GM23248 (cell line): Measurements from ENCODE around the gene DDIAS. TPM values are rescaled to one million over a fixed set of nuclear protein-coding genes. Genes with fewer than 3 reads are reported as not detected.
"Not testable (repeated sequence)": the region's sequence is repeated elsewhere in the genome, so short reads cannot be mapped to it uniquely, and the experiment has no call there.

Experiments
- DNase-seq: peaks from one replicate; pipeline ENCODE4 v3.0.0-alpha.2; 2015
- H2AFZ ChIP-seq: fragments of 200-600 bp; sonication (generic); 2 replicates; pipeline ENCODE4 v1.6.1; 2016; ENCODE audit warnings: antibody characterized with exemption
- H3F3A ChIP-seq: fragments of 200-600 bp; sonication (generic); 2 replicates; pipeline ENCODE4 v1.6.1; 2016; ENCODE audit warnings: mild to moderate bottlenecking, antibody characterized with exemption, mixed run types; ENCODE audit not compliant: insufficient read depth
- H3K27ac ChIP-seq: fragments of 200-600 bp; sonication (generic); 2 replicates; pipeline ENCODE4 v1.5.1; 2016; ENCODE audit warnings: mild to moderate bottlenecking
- H3K27me3 ChIP-seq: fragments of 200-600 bp; sonication (generic); replicated peaks from 2 replicates; pipeline ENCODE4 v1.6.1; 2016; ENCODE audit warnings: mild to moderate bottlenecking; ENCODE audit not compliant: insufficient read depth
- H3K36me3 ChIP-seq: fragments of 200-600 bp; sonication (generic); 2 replicates; pipeline ENCODE4 v1.6.1; 2016; ENCODE audit warnings: low read depth, mild to moderate bottlenecking
- H3K4me1 ChIP-seq: fragments of 200-600 bp; sonication (generic); 2 replicates; pipeline ENCODE4 v1.6.1; 2016; ENCODE audit warnings: mild to moderate bottlenecking; ENCODE audit not compliant: insufficient read depth
- H3K4me2 ChIP-seq: fragments of 200-600 bp; sonication (generic); one replicate; pipeline ENCODE4 v1.6.1; 2016; ENCODE audit warnings: mild to moderate bottlenecking; ENCODE audit not compliant: unreplicated experiment
- H3K4me3 ChIP-seq: fragments of 200-600 bp; sonication (generic); 2 replicates; pipeline ENCODE4 v1.5.1; 2016; ENCODE audit warnings: mild to moderate bottlenecking
- H3K79me2 ChIP-seq: fragments of 200-600 bp; sonication (generic); 2 replicates; pipeline ENCODE4 v1.6.1; 2016; ENCODE audit warnings: mild to moderate bottlenecking; ENCODE audit not compliant: insufficient read depth
- H3K9ac ChIP-seq: fragments of 200-600 bp; sonication (generic); 2 replicates; pipeline ENCODE4 v1.6.1; 2016; ENCODE audit warnings: mild to moderate bottlenecking
- H3K9me2 ChIP-seq: fragments of 200-600 bp; sonication (generic); 2 replicates; pipeline ENCODE4 v1.6.1; 2016; ENCODE audit warnings: mixed run types, mild to moderate bottlenecking, moderate library complexity; ENCODE audit not compliant: insufficient read depth
- H3K9me3 ChIP-seq: fragments of 200-600 bp; sonication (generic); one replicate; pipeline ENCODE4 v1.6.1; 2017; ENCODE audit warnings: low read depth
- H4K20me1 ChIP-seq: fragments of 200-600 bp; sonication (generic); 2 replicates; pipeline ENCODE4 v1.6.0; 2016; ENCODE audit not compliant: insufficient read depth
- EZH2 ChIP-seq: fragments of 200-600 bp; sonication (generic); IDR thresholded peaks from 2 replicates; pipeline ENCODE4 v1.6.1; 2018; ENCODE audit warnings: antibody characterized with exemption, mild to moderate bottlenecking; ENCODE audit not compliant: insufficient read depth, poor library complexity, severe bottlenecking
- EZH2phosphoT487 ChIP-seq: fragments of 200-600 bp; sonication (generic); IDR thresholded peaks from 2 replicates; pipeline ENCODE4 v1.6.1; 2018; ENCODE audit warnings: antibody characterized with exemption, moderate library complexity, mild to moderate bottlenecking, low read depth; ENCODE audit not compliant: insufficient read depth
- WGBS, 2 experiments: methylation state at CpG; one replicate each; pipeline ENCODE4 v1.1.6; 2015 to 2017; ENCODE audit warnings: low lambda C conversion rate in 2 of 2, low coverage in 1 of 2; ENCODE audit errors: missing lambda C conversion rate in 2 of 2; 5-methylcytosine and 5-hydroxymethylcytosine counted together
- in situ Hi-C: fragments of 300-500 bp; cut with MboI; formaldehyde crosslinking; loops from 2 replicates; pipeline ENCODE4 v1.15.0; 2020
- polyA plus RNA-seq: library from polyadenylated mRNA; unstranded; fragments of >200 nt; fragmentation: Nextera tagmentation; extraction: Ambion mirVana; gene quantifications from 2 replicates; pipeline ENCODE4 v1.2.1, GENCODE V29; 2016
- total RNA-seq: library from RNA; depleted of rRNA; stranded (reverse); fragments of >200 nt; shearing (Covaris generic); gene quantifications from 2 replicates; pipeline ENCODE4 v1.2.3, GENCODE V29; 2014

DDIAS gene
- total and polyA plus RNA-seq, 2 experiments from 2014 or later: 5.0 to 5.4 TPM

GRCh38 chr11:82949352-82949751 lies 47.8 kb downstream of the DDIAS start:
- no peak for DNase-seq
- Histone ChIP-seq H2AFZ (no peak overlapping the region), H3K9me3 (no peaks in the 10 kb centered on the region), H3K4me2 (no peak overlapping the region), H3K4me1 (no peaks in the 10 kb centered on the region), H3F3A (no peaks in the 10 kb centered on the region), H3K27me3 (no peaks in the 10 kb centered on the region), H3K4me3 (no peak overlapping the region), H3K9ac (no peak overlapping the region), H4K20me1 (no peaks in the 10 kb centered on the region), H3K27ac (no peak overlapping the region), H3K79me2 (no peaks in the 10 kb centered on the region), H3K36me3 (no peaks in the 10 kb centered on the region), H3K9me2 (no peaks in the 10 kb centered on the region)
- in situ Hi-C loops: no loop called here
- TF ChIP-seq EZH2phosphoT487 (no peak), EZH2 (no peak)

- in situ Hi-C loops, H3K9ac ChIP-seq, H4K20me1 ChIP-seq, H3K4me3 ChIP-seq, H3K27me3 ChIP-seq, DNase-seq, H3K79me2 ChIP-seq, H2AFZ ChIP-seq, H3K36me3 ChIP-seq, H3K4me2 ChIP-seq, H3K4me1 ChIP-seq, H3K9me3 ChIP-seq, H3F3A ChIP-seq, H3K27ac ChIP-seq, H3K9me2 ChIP-seq: not testable (repeated sequence)
- 48 to 77% methylated on average over 2 of the region's 2 CpGs for WGBS, 2 experiments
Observed at GRCh38 chr11:82950502-82950901, 49.0 kb downstream of the DDIAS start.

GRCh38 chr11:82955736-82956453 lies 54.4 kb downstream of the DDIAS start:
- DNase-seq, H3K9ac ChIP-seq, H3K4me2 ChIP-seq, H3K36me3 ChIP-seq, H3F3A ChIP-seq, H3K9me2 ChIP-seq, H3K9me3 ChIP-seq, H3K27ac ChIP-seq, in situ Hi-C loops, H4K20me1 ChIP-seq, H3K4me3 ChIP-seq, H3K4me1 ChIP-seq, H3K27me3 ChIP-seq, H3K79me2 ChIP-seq: not testable (repeated sequence)
- 45 to 49% methylated on average over 9 of the region's 9 CpGs for WGBS, 2 experiments
- H2AFZ ChIP-seq: peak overlapping the region; percentile 45; the same call in 1 of the 2 replicates

GRCh38 chr11:82959987-82960778 lies 58.6 kb downstream of the DDIAS start:
- TF ChIP-seq EZH2: no peak
- no peak for TF ChIP-seq EZH2phosphoT487
- Histone ChIP-seq H3K27me3 (no peaks in the 10 kb centered on the region), H2AFZ (no peak overlapping the region), H3K79me2 (no peaks in the 10 kb centered on the region), H3F3A (no peaks in the 10 kb centered on the region), H3K27ac (no peak overlapping the region), H3K9me2 (no peaks in the 10 kb centered on the region), H3K4me2 (no peak overlapping the region), H3K9ac (no peak overlapping the region), H3K9me3 (no peaks in the 10 kb centered on the region), H4K20me1 (no peaks in the 10 kb centered on the region), H3K4me3 (no peak overlapping the region), H3K4me1 (no peaks in the 10 kb centered on the region), H3K36me3 (no peaks in the 10 kb centered on the region)
- DNase-seq: no peak
- in situ Hi-C loops: no loop called here
- 74 to 77% methylated on average over 5 of the region's 5 CpGs for WGBS, 2 experiments

- Histone ChIP-seq H3K27ac (no peak overlapping the region), H3K27me3 (no peaks in the 10 kb centered on the region), H3K9ac (no peak overlapping the region), H3K9me3 (no peaks in the 10 kb centered on the region), H3K4me3 (no peak overlapping the region), H3K36me3 (no peaks in the 10 kb centered on the region), H3F3A (no peaks in the 10 kb centered on the region), H3K4me1 (no peaks in the 10 kb centered on the region), H3K4me2 (no peak overlapping the region), H2AFZ (no peak overlapping the region), H3K79me2 (no peaks in the 10 kb centered on the region), H4K20me1 (no peaks in the 10 kb centered on the region), H3K9me2 (no peaks in the 10 kb centered on the region)
- in situ Hi-C loops: no loop called here
- DNase-seq: no peak
- WGBS, 2 experiments: 47 to 64% methylated on average over 2 of the region's 2 CpGs
- TF ChIP-seq EZH2: no peak
- no peak for TF ChIP-seq EZH2phosphoT487
Observed at GRCh38 chr11:82960779-82961143, 59.2 kb downstream of the DDIAS start.

- H3K27me3 ChIP-seq, DNase-seq, H3K9me3 ChIP-seq, H3K4me2 ChIP-seq, in situ Hi-C loops, H4K20me1 ChIP-seq, H3K9me2 ChIP-seq, H3K4me1 ChIP-seq, H3K9ac ChIP-seq, H3F3A ChIP-seq, H3K79me2 ChIP-seq, H2AFZ ChIP-seq, H3K4me3 ChIP-seq, H3K36me3 ChIP-seq, H3K27ac ChIP-seq: not testable (repeated sequence)
Observed at GRCh38 chr11:82962021-82962420, 60.5 kb downstream of the DDIAS start.
